Brain microvascular endothelial cell (primary cell): ENCODE measurements around the gene PIK3CD.
"Not testable (repeated sequence)": the region's sequence is repeated elsewhere in the genome, so short reads cannot be mapped to it uniquely, and the experiment has no call there.

ENCODE experiments used
- DNase-seq: peaks from one replicate; pipeline ENCODE4 v3.0.0-alpha.2; 2020
- H3K27ac ChIP-seq: fragments of 250-450 bp; sonication (Bioruptor Pico); 2 replicates; pipeline ENCODE4 v1.5.1; 2020; ENCODE audit warnings: mild to moderate bottlenecking, moderate library complexity
- H3K27me3 ChIP-seq: fragments of 250-450 bp; sonication (Bioruptor Pico); replicated peaks from 2 replicates; pipeline ENCODE4 v1.5.1; 2020; ENCODE audit warnings: mild to moderate bottlenecking
- H3K36me3 ChIP-seq: fragments of 250-450 bp; sonication (Bioruptor Pico); replicated peaks from 2 replicates; pipeline ENCODE4 v1.5.1; 2020; ENCODE audit warnings: mild to moderate bottlenecking
- H3K4me3 ChIP-seq: 2 replicates; pipeline ENCODE4 v1.5.1; 2011; ENCODE audit warnings: low read depth, mild to moderate bottlenecking, control low read depth, low read length, moderate library complexity
- CTCF ChIP-seq: IDR thresholded peaks from 2 replicates; pipeline ENCODE4 v1.5.1; 2011; ENCODE audit warnings: low read depth, mild to moderate bottlenecking, moderate library complexity, low read length, control low read depth, inconsistent platforms; ENCODE audit errors: missing control alignments
- in situ Hi-C: cut with HindIII; loops from 2 replicates; pipeline ENCODE4 v1.10.0; 2017; ENCODE audit warnings: low sequenced_read_pairs, low pct_ligation_motif_present

The PIK3CD gene

GRCh38 chr1:9737057-9737456 lies 85.5 kb downstream of the PIK3CD start:
- in situ Hi-C loops, result no loop called here
- H3K27ac ChIP-seq, result no peak overlapping the region
- no peak for DNase-seq
- no peaks in the 10 kb centered on the region for H3K27me3 ChIP-seq
- no peak overlapping the region for H3K4me3 ChIP-seq
- TF ChIP-seq CTCF, result no peak
- H3K36me3 ChIP-seq, result peaks cover 68% of the 10 kb centered on the region

- DNase-seq, result no peak
- H3K27ac ChIP-seq, result no peak overlapping the region
- no peak for TF ChIP-seq CTCF
- H3K27me3 ChIP-seq, result no peaks in the 10 kb centered on the region
- H3K36me3 ChIP-seq, result peaks cover 63% of the 10 kb centered on the region
- in situ Hi-C loops, result no loop called here
- H3K4me3 ChIP-seq, result no peak overlapping the region
These were observed 86.1 kb downstream of the PIK3CD start for GRCh38 chr1:9737671-9738070.

- in situ Hi-C loops, result no loop called here
- Histone ChIP-seq H3K27ac (no peak overlapping the region), H3K36me3 (peaks cover 38% of the 10 kb centered on the region), H3K4me3 (no peak overlapping the region), H3K27me3 (no peaks in the 10 kb centered on the region)
- no peak for DNase-seq
- no peak for TF ChIP-seq CTCF
These were observed 92.7 kb downstream of the PIK3CD start for GRCh38 chr1:9744106-9744799.

GRCh38 chr1:9746211-9746610 lies 94.7 kb downstream of the PIK3CD start:
- DNase-seq, result no peak
- no peak for TF ChIP-seq CTCF
- no peak overlapping the region for H3K4me3 ChIP-seq
- peaks cover 30% of the 10 kb centered on the region for H3K36me3 ChIP-seq
- in situ Hi-C loops, result no loop called here
- no peaks in the 10 kb centered on the region for H3K27me3 ChIP-seq
- no peak overlapping the region for H3K27ac ChIP-seq

- H3K36me3 ChIP-seq, result peaks cover 32% of the 10 kb centered on the region
- no peaks in the 10 kb centered on the region for H3K27me3 ChIP-seq
- in situ Hi-C loops, result no loop called here
- no peak for DNase-seq
- H3K27ac ChIP-seq, result no peak overlapping the region
- no peak overlapping the region for H3K4me3 ChIP-seq
- no peak for TF ChIP-seq CTCF
These were observed 95.1 kb downstream of the PIK3CD start for GRCh38 chr1:9746651-9747050.

- H3K27me3 ChIP-seq, DNase-seq: not testable (repeated sequence)
These were observed 96.9 kb downstream of the PIK3CD start for GRCh38 chr1:9748391-9748790.

More at GRCh38 chr1:9748391-9748790, 96.9 kb downstream of the PIK3CD start:
- in situ Hi-C loops, H3K27ac ChIP-seq, H3K4me3 ChIP-seq: not testable (repeated sequence)
- peaks cover 21% of the 10 kb centered on the region for H3K36me3 ChIP-seq
